CD4-positive, alpha-beta T cell (primary cell): ENCODE data around the gene SMC2. TPM values are rescaled to one million over a fixed set of nuclear protein-coding genes. Genes with fewer than 3 reads are reported as not detected.
A peak's percentile ranks its signal among the peaks of the same experiment; 100 is the strongest.

Source experiments
- ATAC-seq: fragments of 200-7000 bp; cut with Tn5 transposase; one replicate; pipeline ENCODE4 v1.10.0; 2022; ENCODE audit warnings: mild to moderate bottlenecking; ENCODE audit not compliant: poor library complexity
- CTCF ChIA-PET: fragments of 350-600 bp; sonication (Branson Sonifier 250); formaldehyde crosslinking; loops from one replicate; lab custom pipeline; 2021; ENCODE audit warnings: antibody characterized with exemption, inconsistent platforms; lab: Charles Lee
- POLR2A ChIA-PET: fragments of 350-600 bp; sonication (Branson Sonifier 250); formaldehyde crosslinking; loops from one replicate; lab custom pipeline; 2021; ENCODE audit warnings: antibody characterized with exemption, inconsistent platforms; lab: Charles Lee
- DNase-seq, 14 experiments: peaks; one replicate each; pipeline ENCODE4 v3.0.0-alpha.2; 2013 to 2020; ENCODE audit warnings: mixed read lengths in 2 of 14
- H3K27ac ChIP-seq, 2 donors: one replicate each; pipeline versions ENCODE4 v1.5.1 to v1.7.0; 2013; ENCODE audit warnings: low read length in 2 of 2, low read depth in 1 of 2, mild to moderate bottlenecking in 1 of 2
- H3K27me3 ChIP-seq, 2 experiments: 1 replicate in 1 of 2; 2 replicates in 1 of 2; pipeline versions ENCODE4 v1.6.1 to v1.7.0; 2013; ENCODE audit warnings: low read length in 2 of 2, control low read depth in 1 of 2, mild to moderate bottlenecking in 1 of 2, moderate library complexity in 1 of 2; ENCODE audit not compliant: insufficient read depth in 2 of 2, control insufficient read depth in 1 of 2
- H3K36me3 ChIP-seq: one replicate; pipeline ENCODE4 v1.6.1; 2013; ENCODE audit warnings: low read length, control low read depth; ENCODE audit not compliant: insufficient read depth
- H3K4me1 ChIP-seq: one replicate; pipeline ENCODE4 v1.6.1; 2013; ENCODE audit warnings: low read length, control low read depth; ENCODE audit not compliant: insufficient read depth
- H3K4me3 ChIP-seq: one replicate; pipeline ENCODE4 v1.5.1; 2013; ENCODE audit warnings: mild to moderate bottlenecking, low read length, moderate library complexity
- H3K9me3 ChIP-seq, 2 experiments: 1 replicate in 1 of 2; 2 replicates in 1 of 2; pipeline versions ENCODE4 v1.6.1 to v1.7.0; 2013; ENCODE audit warnings: low read length in 2 of 2, mild to moderate bottlenecking in 2 of 2, control low read depth in 1 of 2, moderate library complexity in 1 of 2; ENCODE audit not compliant: control insufficient read depth in 1 of 2, insufficient read depth in 1 of 2
- H3K27ac Mint-ChIP-seq: one replicate; pipeline ENCODE4 v1.8.0; 2020; ENCODE audit warnings: mixed read lengths
- H3K27me3 Mint-ChIP-seq: one replicate; pipeline ENCODE4 v1.8.0; 2021; ENCODE audit warnings: mixed read lengths
- H3K36me3 Mint-ChIP-seq: one replicate; pipeline ENCODE4 v1.8.0; 2021; ENCODE audit warnings: low read depth, mixed read lengths
- H3K4me1 Mint-ChIP-seq: one replicate; pipeline ENCODE4 v1.8.0; 2021; ENCODE audit warnings: low read depth, mixed read lengths
- H3K4me3 Mint-ChIP-seq: one replicate; pipeline ENCODE4 v1.8.0; 2020; ENCODE audit warnings: mild to moderate bottlenecking, mixed read lengths
- H3K9me3 Mint-ChIP-seq: one replicate; pipeline ENCODE4 v1.8.0; 2020; ENCODE audit warnings: mixed read lengths
- intact Hi-C, 2 experiments: fragments of 100-400 bp; cut with DNase I in 1 of 2; cut with micrococcal nuclease in 1 of 2; formaldehyde crosslinking; loops; one replicate each; pipeline versions ENCODE4 v1.15.1 to v1.9.0; 2023 to 2025; cut with DNase I, micrococcal nuclease
- total RNA-seq, 174 experiments: library from RNA in 2 of 174; stranded (reverse) in 2 of 174; gene quantifications; one replicate each; pipeline ENCODE4 v1.2.3 and lab custom pipeline; 2021 to 2026
- TF ChIP-seq, protein P1 (sequence below): fragments of 200-600 bp; IDR thresholded peaks from one replicate; pipeline ENCODE4 v1.8.0; 2022; ENCODE audit warnings: antibody characterized with exemption, mild to moderate bottlenecking

SMC2 gene
- total RNA-seq, 2 experiments from 2014 or later: 2.6 to 2.9 TPM

- ATAC-seq (no peak), DNase-seq (peak in 1 of 14 experiments; percentile 13)
- H3K36me3 Mint-ChIP-seq: peaks cover 14% of the 10 kb centered on the region
- H3K27me3 Mint-ChIP-seq: no peaks in the 10 kb centered on the region
- POLR2A ChIA-PET: interaction anchor here (3.3 kb wide), 1 partner anchor 657 kb away, joined by 25 read pairs; the partner anchor contains the start of gene NIPSNAP3A
- peaks cover 15% of the 10 kb centered on the region for H3K4me1 ChIP-seq
- no peaks in the 10 kb centered on the region for H3K9me3 ChIP-seq
- H3K4me1 Mint-ChIP-seq: peaks cover 53% of the 10 kb centered on the region
- H3K27me3 ChIP-seq: no peaks in the 10 kb centered on the region
- no peaks in the 10 kb centered on the region for H3K36me3 ChIP-seq
- TF ChIP-seq, protein P1, sequence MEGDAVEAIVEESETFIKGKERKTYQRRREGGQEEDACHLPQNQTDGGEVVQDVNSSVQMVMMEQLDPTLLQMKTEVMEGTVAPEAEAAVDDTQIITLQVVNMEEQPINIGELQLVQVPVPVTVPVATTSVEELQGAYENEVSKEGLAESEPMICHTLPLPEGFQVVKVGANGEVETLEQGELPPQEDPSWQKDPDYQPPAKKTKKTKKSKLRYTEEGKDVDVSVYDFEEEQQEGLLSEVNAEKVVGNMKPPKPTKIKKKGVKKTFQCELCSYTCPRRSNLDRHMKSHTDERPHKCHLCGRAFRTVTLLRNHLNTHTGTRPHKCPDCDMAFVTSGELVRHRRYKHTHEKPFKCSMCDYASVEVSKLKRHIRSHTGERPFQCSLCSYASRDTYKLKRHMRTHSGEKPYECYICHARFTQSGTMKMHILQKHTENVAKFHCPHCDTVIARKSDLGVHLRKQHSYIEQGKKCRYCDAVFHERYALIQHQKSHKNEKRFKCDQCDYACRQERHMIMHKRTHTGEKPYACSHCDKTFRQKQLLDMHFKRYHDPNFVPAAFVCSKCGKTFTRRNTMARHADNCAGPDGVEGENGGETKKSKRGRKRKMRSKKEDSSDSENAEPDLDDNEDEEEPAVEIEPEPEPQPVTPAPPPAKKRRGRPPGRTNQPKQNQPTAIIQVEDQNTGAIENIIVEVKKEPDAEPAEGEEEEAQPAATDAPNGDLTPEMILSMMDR: no peak
- no peak overlapping the region for H3K27ac ChIP-seq
- CTCF ChIA-PET: no interaction called here
- H3K27ac Mint-ChIP-seq: peak overlapping the region; percentile 99
- no peaks in the 10 kb centered on the region for H3K9me3 Mint-ChIP-seq
- no peak overlapping the region for H3K4me3 ChIP-seq
- peak overlapping the region; percentile 64 for H3K4me3 Mint-ChIP-seq
- intact Hi-C loops: loop anchor here (5.0 to 10.0 kb wide), 5 partner anchors 79 to 1604 kb away; partner anchors contain the start of genes FKTN (in 2 of the 2), NIPSNAP3A (in 1 of the 2) and TMEM38B (in 1 of the 2)
Observed at GRCh38 chr9:104091116-104091515, 3.0 kb upstream of the SMC2 start.

- Histone ChIP-seq H3K36me3 (no peaks in the 10 kb centered on the region), H3K27me3 (no peaks in the 10 kb centered on the region), H3K4me3 (no peak overlapping the region), H3K27ac (no peak overlapping the region), H3K4me1 (peaks cover 15% of the 10 kb centered on the region), H3K9me3 (no peaks in the 10 kb centered on the region)
- intact Hi-C loops: loop anchor here (2.0 to 10.0 kb wide), 6 partner anchors 79 to 1603 kb away; partner anchors contain the start of genes FKTN (in 2 of the 2), NIPSNAP3A (in 1 of the 2), SLC44A1 (in 1 of the 2) and TMEM38B (in 1 of the 2)
- CTCF ChIA-PET: no interaction called here
- POLR2A ChIA-PET: interaction anchor here (3.3 kb wide), 1 partner anchor 656 kb away, joined by 25 read pairs; the partner anchor contains the start of gene NIPSNAP3A
- DNase-seq: peak in 5 of 14 experiments; percentile 6 to 50 (median 20)
- peak overlapping the region; percentile 99 for H3K27ac Mint-ChIP-seq
- H3K4me1 Mint-ChIP-seq: peaks cover 57% of the 10 kb centered on the region
- no peaks in the 10 kb centered on the region for H3K27me3 Mint-ChIP-seq
- peak overlapping the region; percentile 64 for H3K4me3 Mint-ChIP-seq
- H3K9me3 Mint-ChIP-seq: no peaks in the 10 kb centered on the region
- peaks cover 14% of the 10 kb centered on the region for H3K36me3 Mint-ChIP-seq
- TF ChIP-seq, protein P1: no peak
- ATAC-seq: no peak
Observed at GRCh38 chr9:104091708-104092107, 2.4 kb upstream of the SMC2 start.

GRCh38 chr9:104092192-104092591 lies 1.9 kb upstream of the SMC2 start:
- peaks cover 60% of the 10 kb centered on the region for H3K4me1 Mint-ChIP-seq
- Histone ChIP-seq H3K9me3 (no peaks in the 10 kb centered on the region), H3K27me3 (no peaks in the 10 kb centered on the region), H3K36me3 (no peaks in the 10 kb centered on the region), H3K27ac (no peak overlapping the region), H3K4me1 (peaks cover 15% of the 10 kb centered on the region), H3K4me3 (no peak overlapping the region)
- no peak for ATAC-seq
- peak overlapping the region; percentile 99 for H3K27ac Mint-ChIP-seq
- H3K36me3 Mint-ChIP-seq: peaks cover 14% of the 10 kb centered on the region
- no peaks in the 10 kb centered on the region for H3K27me3 Mint-ChIP-seq
- intact Hi-C loops: loop anchor here (2.0 to 10.0 kb wide), 6 partner anchors 80 to 1603 kb away; partner anchors contain the start of genes FKTN (in 2 of the 2), NIPSNAP3A (in 1 of the 2), SLC44A1 (in 1 of the 2) and TMEM38B (in 1 of the 2)
- ChIA-PET CTCF (interaction anchor here (0.6 kb wide), 1 partner anchor 894 kb away, joined by 5 read pairs; no protein-coding TSS in a partner anchor), POLR2A (interaction anchor here (3.3 kb wide), 1 partner anchor 656 kb away, joined by 25 read pairs; the partner anchor contains the start of gene NIPSNAP3A)
- H3K4me3 Mint-ChIP-seq: peak overlapping the region; percentile 64
- no peaks in the 10 kb centered on the region for H3K9me3 Mint-ChIP-seq
- TF ChIP-seq, protein P1: no peak
- DNase-seq: no peak
